HG02973 (cell line): ENCODE data around the gene KLC3.

ENCODE experiments used
- ATAC-seq: cut with Tn5 transposase; IDR thresholded peaks from one replicate; pipeline ENCODE4 v1.9.1; 2021; ENCODE audit warnings: moderate library complexity; ENCODE audit not compliant: unreplicated experiment

KLC3 gene

DNA sequence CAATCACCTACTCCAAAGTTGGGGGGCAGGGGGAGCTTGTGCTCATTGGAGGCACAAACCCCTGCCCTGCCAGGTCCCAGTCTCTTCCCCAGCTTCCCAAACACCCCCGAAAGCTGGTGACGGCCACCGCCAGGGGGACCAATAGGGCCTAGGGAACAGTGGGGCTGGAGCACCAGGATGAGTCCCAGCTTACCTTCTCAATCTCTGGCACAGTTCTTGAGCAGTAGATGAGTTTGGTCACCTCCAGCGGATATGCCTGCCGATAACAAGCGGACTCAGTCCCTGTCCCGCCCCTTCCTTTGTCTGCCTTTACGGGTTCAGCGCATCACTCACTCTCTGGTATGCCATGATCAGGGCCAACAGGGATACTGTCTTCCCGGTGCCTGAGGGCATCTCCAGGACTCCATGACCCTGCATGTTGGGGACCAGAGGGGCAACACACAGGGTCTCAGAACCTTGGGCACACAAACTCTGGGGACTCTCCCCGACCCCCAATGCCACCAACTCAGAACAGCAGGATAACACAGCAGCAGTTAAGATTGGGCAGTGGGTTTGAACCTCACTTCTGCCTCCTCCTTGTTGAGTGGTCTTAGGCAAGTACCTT, 28.3 kb downstream of the KLC3 start:
- no peak for ATAC-seq

- ATAC-seq, result peak; percentile 96
Measured at GRCh38 chr19:45370410-45371204, 30.1 kb downstream of the KLC3 start, which contains the start of gene ERCC2. TSS of gene ERCC2 (minus strand) at chr19:45370573. CDS start at chr19:45370540, 33 bp downstream.

- ATAC-seq, result no peak
Measured at GRCh38 chr19:45376045-45376724, 35.6 kb downstream of the KLC3 start.

DNA sequence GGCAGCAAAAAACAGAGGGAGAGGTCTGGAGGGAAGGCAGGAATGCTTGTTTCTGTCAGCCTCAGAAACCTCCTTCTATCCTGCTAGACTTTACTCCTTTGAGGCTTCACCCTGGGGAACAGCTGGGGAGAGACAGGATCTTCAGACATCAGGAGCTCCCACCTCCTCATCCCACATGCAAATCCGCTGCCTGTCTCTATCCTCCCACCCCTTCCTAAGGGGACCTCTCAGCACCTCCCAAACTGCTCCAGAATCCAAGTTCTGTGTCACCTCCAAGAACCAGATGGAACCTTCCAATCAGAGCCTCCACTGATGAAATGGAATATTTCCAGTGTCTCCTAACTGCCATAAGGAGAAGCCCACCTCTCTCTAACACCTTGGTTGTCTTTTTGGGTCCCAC, 39.6 kb downstream of the KLC3 start:
- no peak for ATAC-seq

DNA sequence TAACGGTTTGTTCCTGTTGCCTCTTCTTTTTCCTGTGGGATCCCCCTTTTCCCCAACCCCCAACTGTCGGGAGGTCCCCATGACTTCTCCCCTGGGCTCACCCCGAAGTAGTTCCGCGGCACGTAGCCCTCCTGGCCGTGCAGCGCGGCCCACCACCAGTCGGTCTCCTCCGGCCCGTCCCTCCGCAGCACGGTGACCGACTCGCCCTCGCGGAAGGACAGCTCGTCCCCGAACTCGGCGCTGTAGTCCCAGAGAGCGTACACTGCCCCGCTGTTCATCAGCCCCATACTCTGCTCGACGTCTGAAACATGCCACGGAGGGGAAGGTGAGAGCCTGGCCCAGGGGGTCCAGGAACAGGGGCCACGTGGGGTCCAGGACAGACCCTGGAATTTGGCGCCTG, 41.9 kb downstream of the KLC3 start:
- no peak for ATAC-seq

DNA sequence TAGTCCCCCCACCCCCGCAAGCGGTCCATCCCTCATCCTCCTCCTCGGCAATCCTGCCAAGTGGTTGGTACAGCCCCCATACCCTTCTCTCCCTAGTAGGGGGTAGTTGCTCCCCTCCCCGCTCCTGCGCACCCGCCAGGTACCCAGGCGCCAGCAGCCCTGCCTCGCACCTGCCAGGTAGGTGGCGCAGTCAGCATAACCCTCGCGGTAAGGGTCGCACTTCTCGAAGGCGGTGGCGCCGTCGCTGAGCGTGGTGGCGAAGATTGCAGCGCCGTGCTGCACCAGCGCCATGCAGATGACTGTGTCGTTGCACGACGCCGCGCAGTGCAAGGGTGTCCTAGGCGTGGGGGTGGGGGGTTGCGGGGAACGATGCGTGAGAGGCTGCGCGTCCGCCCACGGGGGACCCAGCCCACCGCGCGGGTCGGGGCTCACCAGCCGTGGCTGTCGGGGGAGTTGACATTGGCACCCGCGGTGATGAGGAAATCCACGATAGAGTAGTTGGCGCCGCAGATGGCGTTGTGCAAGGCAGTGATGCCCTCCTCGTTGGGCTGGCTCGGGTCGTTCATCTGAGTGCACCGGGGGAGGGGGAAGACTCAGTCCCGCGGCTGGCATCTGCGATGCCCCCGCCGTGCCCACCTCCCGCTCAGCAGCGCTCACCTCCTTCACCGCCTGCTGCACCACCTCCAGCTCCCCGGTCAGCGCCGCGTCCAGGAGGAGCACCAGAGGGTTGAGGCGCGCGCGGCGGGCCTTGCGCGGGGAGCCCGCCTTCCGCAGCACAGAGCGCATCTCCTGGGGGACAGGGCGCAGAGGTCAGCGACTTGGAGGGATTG, 45.1 kb downstream of the KLC3 start:
- ATAC-seq, result no peak

DNA sequence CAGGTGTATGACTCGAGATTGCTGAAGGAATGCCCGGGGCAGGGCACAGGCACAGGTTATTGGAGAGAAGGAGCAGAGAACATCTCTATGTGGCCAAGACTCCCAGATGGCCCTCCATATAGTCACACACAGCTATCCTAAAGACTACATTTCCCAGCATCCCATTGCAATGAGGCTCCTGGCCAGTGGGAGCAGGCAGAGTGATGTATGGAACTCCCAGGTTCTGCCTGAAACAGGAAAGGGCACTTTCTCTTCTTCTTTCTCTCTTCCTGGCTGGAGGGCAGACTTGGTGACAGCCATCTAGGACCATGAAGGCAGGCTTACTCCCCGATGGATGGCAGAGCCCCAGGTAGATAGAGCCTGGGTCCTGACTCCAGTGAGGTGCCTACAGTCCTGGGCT, 50.8 kb downstream of the KLC3 start:
- ATAC-seq, result no peak

DNA sequence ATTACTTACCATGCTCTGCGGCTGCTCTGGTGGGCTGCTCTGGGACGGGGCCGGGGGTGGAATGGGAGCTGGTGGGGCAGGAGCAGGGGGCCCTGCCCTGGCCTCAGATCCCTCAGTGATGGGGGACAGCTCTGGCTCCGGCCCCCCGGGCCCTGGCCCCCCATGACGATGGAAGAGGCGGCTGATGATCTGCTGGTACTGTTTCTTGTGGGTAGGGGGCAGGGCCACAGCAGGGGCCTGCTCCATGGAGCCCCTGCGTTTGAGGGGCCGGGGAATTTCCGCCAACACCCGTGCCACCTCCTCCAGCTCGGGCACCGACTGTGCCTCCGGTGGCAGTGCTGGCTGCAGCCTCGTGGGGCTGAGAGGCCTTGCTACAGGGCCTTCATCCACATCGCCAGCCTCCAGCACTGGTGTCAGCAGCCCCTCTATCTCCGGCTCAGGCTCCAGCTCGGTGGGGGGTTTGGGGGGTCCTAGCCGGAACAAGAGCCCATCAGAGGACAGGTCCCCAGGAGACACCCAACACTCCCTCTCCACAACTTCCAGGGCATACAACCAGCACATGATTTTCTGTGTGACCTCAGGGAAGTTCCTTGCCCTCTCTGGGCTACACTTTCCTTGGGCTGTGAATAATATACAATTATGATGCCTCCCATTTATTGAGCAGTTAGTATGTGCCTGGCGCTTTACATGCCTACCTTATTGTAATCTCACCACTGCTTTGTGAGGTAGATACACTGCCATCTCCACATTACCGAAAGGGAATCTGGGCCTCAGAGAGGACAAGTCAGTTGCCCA, 51.5 kb downstream of the KLC3 start:
- no peak for ATAC-seq

GRCh38 chr19:45395821-45396617, 55.5 kb downstream of the KLC3 start:
- ATAC-seq, result no peak

DNA sequence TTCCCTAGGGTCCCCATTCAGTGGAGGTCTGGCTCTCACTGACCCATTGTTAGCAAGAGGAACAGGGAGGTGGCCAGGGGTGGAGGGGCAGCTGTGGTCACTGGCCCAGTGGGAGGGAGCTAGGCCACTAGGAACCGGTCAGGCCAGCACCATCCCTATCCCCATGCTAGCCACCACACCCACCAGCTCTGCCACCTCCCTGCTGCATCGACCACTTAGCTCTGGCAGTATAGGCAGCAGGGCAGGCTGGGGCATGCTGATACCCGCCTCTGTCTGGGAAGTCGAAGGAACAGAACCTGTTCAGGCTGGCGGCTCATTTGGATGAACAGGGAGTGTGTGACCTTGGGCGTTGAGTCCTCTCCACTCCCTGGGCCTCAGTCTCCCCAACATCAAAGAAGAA, 59.6 kb downstream of the KLC3 start:
- no peak for ATAC-seq
